HCT116 (cell line): ENCODE data around the gene SEC16B. TPM values are rescaled to one million over a fixed set of nuclear protein-coding genes. Genes with fewer than 3 reads are reported as not detected.

Experiments used
- ATAC-seq: fragments of 200-7000 bp; cut with Tn5 transposase; 2 replicates; pipeline ENCODE4 v1.9.1; 2020; ENCODE audit warnings: mild to moderate bottlenecking, moderate library complexity
- BruUV-seq: library from RNA; stranded (reverse); fragments of 400-500 nt; replicated peaks from 2 replicates; lab custom pipeline; 2021; lab: Mats Ljungman, UMichigan
- CTCF ChIA-PET: fragments of 300-600 bp; sonication (Branson Sonifier 250); formaldehyde crosslinking; loops from one replicate; lab custom pipeline; 2021; ENCODE audit warnings: antibody characterized with exemption; lab: Charles Lee
- POLR2A ChIA-PET: fragments of 300-600, 350-600 bp; sonication (Branson Sonifier 250); formaldehyde crosslinking; loops from one replicate; lab custom pipeline; 2021; ENCODE audit warnings: antibody characterized with exemption; lab: Charles Lee
- RAD21 ChIA-PET, 2 experiments: fragments of 300-600 bp; sonication (Branson Sonifier 250); formaldehyde crosslinking; loops; one replicate each; lab custom pipeline; 2023; ENCODE audit warnings: low total read pairs in 2 of 2; ENCODE audit not compliant: uncharacterized antibody in 2 of 2, unreplicated experiment in 2 of 2, low non-redundant PET in 1 of 2; lab: Charles Lee
- DNase-seq: peaks from one replicate; pipeline ENCODE4 v3.0.0-alpha.2; 2010; ENCODE audit warnings: low read depth, low spot score
- H2AFZ ChIP-seq: fragments of 200-600 bp; shearing (Covaris generic), sonication (generic); 2 replicates; pipeline ENCODE4 v1.6.1; 2017; ENCODE audit warnings: low read depth, mixed run types, mixed read lengths, antibody characterized with exemption, low read length; ENCODE audit not compliant: poor library complexity, severe bottlenecking
- H3K27ac ChIP-seq: 2 replicates; pipeline ENCODE4 v1.5.1; 2012; ENCODE audit warnings: low read depth, low read length
- H3K27me3 ChIP-seq: fragments of 200-600 bp; sonication (generic); 2 replicates; pipeline ENCODE4 v1.6.1; 2016; ENCODE audit warnings: mixed run types, low read length, mixed read lengths; ENCODE audit not compliant: insufficient read depth
- H3K36me3 ChIP-seq, 2 experiments: fragments of 200-500 bp in 1 of 2; fragments of 200-600 bp in 1 of 2; sonication (Bioruptor generic) in 1 of 2; sonication (generic) in 1 of 2; 2 replicates each; pipeline versions ENCODE4 v1.5.1 to v1.6.1; 2014 to 2016; ENCODE audit warnings: low read length in 2 of 2, inconsistent platforms in 1 of 2, mixed read lengths in 1 of 2, mixed run types in 1 of 2; ENCODE audit not compliant: insufficient read depth in 2 of 2, control insufficient read depth in 1 of 2
- H3K4me1 ChIP-seq, 2 experiments: fragments of 200-600 bp in 1 of 2; sonication (generic) in 1 of 2; 2 replicates each; pipeline versions ENCODE4 v1.5.1 to v1.6.1; 2012 to 2017; ENCODE audit warnings: low read length in 2 of 2, inconsistent platforms in 1 of 2, mild to moderate bottlenecking in 1 of 2, mixed read lengths in 1 of 2, mixed run types in 1 of 2, moderate library complexity in 1 of 2; ENCODE audit not compliant: insufficient read depth in 2 of 2, control insufficient read depth in 1 of 2
- H3K4me2 ChIP-seq: fragments of 200-600 bp; sonication (generic); 2 replicates; pipeline ENCODE4 v1.6.1; 2017; ENCODE audit warnings: mixed run types, low read length, mixed read lengths
- H3K4me3 ChIP-seq, 2 experiments: fragments of 200-600 bp in 1 of 2; sonication (generic) in 1 of 2; replicated peaks in 1 of 2; 2 replicates each; pipeline ENCODE4 v1.5.1; 2011 to 2016; ENCODE audit warnings: low read length in 2 of 2, control low read depth in 1 of 2, low read depth in 1 of 2, mild to moderate bottlenecking in 1 of 2, mixed read lengths in 1 of 2, mixed run types in 1 of 2
- H3K79me2 ChIP-seq: fragments of 200-600 bp; sonication (generic); 2 replicates; pipeline ENCODE4 v1.6.1; 2017; ENCODE audit warnings: mild to moderate bottlenecking, mixed run types, low read length, moderate library complexity, mixed read lengths; ENCODE audit not compliant: insufficient read depth
- H3K9ac ChIP-seq: fragments of 200-600 bp; sonication (generic); 2 replicates; pipeline ENCODE4 v1.6.1; 2016; ENCODE audit warnings: low read length, mixed read lengths
- H3K9me2 ChIP-seq: fragments of 200-600 bp; sonication (generic), shearing (Covaris generic); 2 replicates; pipeline ENCODE4 v1.6.1; 2017; ENCODE audit warnings: mixed run types, mild to moderate bottlenecking, moderate library complexity; ENCODE audit not compliant: insufficient read depth
- H3K9me3 ChIP-seq, 2 experiments: fragments of 200-500 bp in 1 of 2; fragments of 200-600 bp in 1 of 2; sonication (Bioruptor generic) in 1 of 2; sonication (generic) in 1 of 2; 2 replicates each; pipeline ENCODE4 v1.6.1; 2014 to 2017; ENCODE audit warnings: low read length in 2 of 2, mixed read lengths in 2 of 2, inconsistent platforms in 1 of 2, low read depth in 1 of 2, mild to moderate bottlenecking in 1 of 2, mixed run types in 1 of 2, moderate library complexity in 1 of 2; ENCODE audit not compliant: control insufficient read depth in 1 of 2, insufficient read depth in 1 of 2
- H4K20me1 ChIP-seq: fragments of 200-600 bp; sonication (generic), shearing (Covaris generic); 2 replicates; pipeline ENCODE4 v1.6.1; 2017; ENCODE audit warnings: mixed run types, mild to moderate bottlenecking, moderate library complexity; ENCODE audit not compliant: insufficient read depth
- CBX3 ChIP-seq: IDR thresholded peaks from 2 replicates; pipeline ENCODE4 v1.6.1; 2012; ENCODE audit warnings: low read depth
- CEBPB ChIP-seq: IDR thresholded peaks from 2 replicates; pipeline ENCODE4 v1.6.1; 2012; ENCODE audit warnings: low read depth
- CTCF ChIP-seq, 3 experiments: fragments of 200-600 bp in 1 of 3; sonication (generic) in 1 of 3; IDR thresholded peaks in 2 of 3; conservative IDR thresholded peaks in 1 of 3; 2 replicates each; pipeline ENCODE4 v1.5.1; 2012 to 2017; ENCODE audit warnings: low read depth in 2 of 3, low read length in 2 of 3, antibody characterized with exemption in 1 of 3, borderline replicate concordance in 1 of 3, control low read depth in 1 of 3, mild to moderate bottlenecking in 1 of 3, mixed read lengths in 1 of 3, mixed run types in 1 of 3, moderate library complexity in 1 of 3; ENCODE audit not compliant: insufficient read depth in 1 of 3
- EZH2 ChIP-seq: fragments of 200-600 bp; sonication (generic); IDR thresholded peaks from 2 replicates; pipeline ENCODE4 v1.6.1; 2017; ENCODE audit warnings: antibody characterized with exemption, mixed run types
- EZH2phosphoT487 ChIP-seq: fragments of 200-600 bp; IDR thresholded peaks from 2 replicates; pipeline ENCODE4 v1.6.1; 2018; ENCODE audit warnings: antibody characterized with exemption, borderline replicate concordance
- JUND ChIP-seq: IDR thresholded peaks from 2 replicates; pipeline ENCODE4 v1.6.1; 2012
- POLR2A ChIP-seq: IDR thresholded peaks from 2 replicates; pipeline ENCODE4 v1.7.0; 2011; ENCODE audit warnings: borderline replicate concordance; ENCODE audit not compliant: insufficient read depth, insufficient read length; ENCODE audit errors: extremely low read depth
- POLR2AphosphoS5 ChIP-seq: IDR thresholded peaks from 2 replicates; pipeline ENCODE4 v1.6.1; 2011; ENCODE audit warnings: mild to moderate bottlenecking, low read depth, low read length, moderate library complexity
- RAD21 ChIP-seq: IDR thresholded peaks from 2 replicates; pipeline ENCODE4 v1.6.1; 2012; ENCODE audit warnings: low read depth, mild to moderate bottlenecking
- SIN3A ChIP-seq: IDR thresholded peaks from 2 replicates; pipeline ENCODE4 v1.6.1; 2012; ENCODE audit warnings: low read depth
- SRF ChIP-seq: IDR thresholded peaks from 2 replicates; pipeline ENCODE4 v1.6.1; 2012; ENCODE audit warnings: low read depth
- TCF7L2 ChIP-seq: IDR thresholded peaks from 2 replicates; pipeline ENCODE4 v1.7.0; 2011; ENCODE audit warnings: borderline replicate concordance, inconsistent platforms; ENCODE audit not compliant: insufficient read depth, insufficient read length; ENCODE audit errors: extremely low read depth
- YY1 ChIP-seq: IDR thresholded peaks from 2 replicates; pipeline ENCODE4 v1.6.1; 2011; ENCODE audit warnings: low read length, low read depth, moderate library complexity, mild to moderate bottlenecking; ENCODE audit not compliant: insufficient replicate concordance; ENCODE audit errors: extremely low read depth
- ZBTB33 ChIP-seq: IDR thresholded peaks from 2 replicates; pipeline ENCODE4 v1.6.1; 2011; ENCODE audit warnings: mild to moderate bottlenecking, low read length, moderate library complexity; ENCODE audit not compliant: insufficient replicate concordance; ENCODE audit errors: extremely low read depth
- ZFX ChIP-seq: fragments of 450-650 bp; IDR thresholded peaks from 2 replicates; pipeline ENCODE4 v1.6.1; 2017
- intact Hi-C: fragments of 100-400 bp; cut with micrococcal nuclease; formaldehyde crosslinking; loops from 2 replicates; pipeline ENCODE4 v1.10.0; 2022
- total RNA-seq: library from RNA; stranded (reverse); gene quantifications from one replicate; pipeline ENCODE4 v1.2.1, GENCODE V29; 2021; ENCODE audit not compliant: unreplicated experiment

The SEC16B gene
- total RNA-seq, 1 experiment from 2014 or later, result 1.2 TPM

- H3K9me3 ChIP-seq, result no peaks in the 10 kb centered on the region
- TF ChIP-seq RAD21 (no peak), CTCF (IDR thresholded peaks at IDR 0.05 in 2 of 3, conservative IDR thresholded peaks at IDR 0.05 in 1 of 3; ENCODE audit: borderline replicate concordance in 1 of 3, insufficient read depth in 1 of 3, low read depth in 2 of 3, low read length in 2 of 3) (no peak)
- no peaks in the 10 kb centered on the region for H3K36me3 ChIP-seq
- RAD21 ChIA-PET, result no interaction called here
- H3K9me2 ChIP-seq, result no peaks in the 10 kb centered on the region
- H3K9ac ChIP-seq, result no peak overlapping the region
- BruUV-seq, result no TSS peak
- DNase-seq, result no peak
- H3K4me1 ChIP-seq, result peaks cover 0 to under 1% of the 10 kb centered on the region in 2 experiments; a peak in 1 of 4 replicates
- H3K4me3 ChIP-seq, result no peak overlapping the region
- no peak overlapping the region for H3K27ac ChIP-seq
- CTCF ChIA-PET, result no interaction called here
- H2AFZ ChIP-seq, result no peak overlapping the region
- ATAC-seq, result no peak
- H3K27me3 ChIP-seq, result peaks cover 10% of the 10 kb centered on the region; the same call in 1 of the 2 replicates
- H3K4me2 ChIP-seq, result no peak overlapping the region
- H4K20me1 ChIP-seq, result no peaks in the 10 kb centered on the region
- intact Hi-C loops, result no loop called here
- H3K79me2 ChIP-seq, result no peaks in the 10 kb centered on the region
- POLR2A ChIA-PET, result no interaction called here
These were observed 48.3 kb downstream of the SEC16B start for GRCh38 chr1:177921590-177921989.

- no peak for DNase-seq
- no TSS peak for BruUV-seq
- no peak for ATAC-seq
- H3K36me3 ChIP-seq, result no peaks in the 10 kb centered on the region
- no peak overlapping the region for H3K4me3 ChIP-seq
- no peak overlapping the region for H3K27ac ChIP-seq
- H3K79me2 ChIP-seq, result no peaks in the 10 kb centered on the region
- H3K27me3 ChIP-seq, result peaks cover 10% of the 10 kb centered on the region; the same call in 1 of the 2 replicates
- no peak overlapping the region for H3K4me2 ChIP-seq
- POLR2A ChIA-PET, result no interaction called here
- H3K9me3 ChIP-seq, result no peaks in the 10 kb centered on the region
- RAD21 ChIA-PET, result no interaction called here
- H2AFZ ChIP-seq, result no peak overlapping the region
- H4K20me1 ChIP-seq, result no peaks in the 10 kb centered on the region
- intact Hi-C loops, result no loop called here
- peaks cover 0 to 7% of the 10 kb centered on the region in 2 experiments; a peak in 2 of 4 replicates for H3K4me1 ChIP-seq
- H3K9ac ChIP-seq, result no peak overlapping the region
- CTCF ChIA-PET, result no interaction called here
- H3K9me2 ChIP-seq, result no peaks in the 10 kb centered on the region
- TF ChIP-seq CTCF (IDR thresholded peaks at IDR 0.05 in 2 of 3, conservative IDR thresholded peaks at IDR 0.05 in 1 of 3; ENCODE audit: borderline replicate concordance in 1 of 3, insufficient read depth in 1 of 3, low read depth in 2 of 3, low read length in 2 of 3) (no peak), EZH2phosphoT487 (no peak), SRF (no peak), POLR2A (no peak), JUND (no peak), TCF7L2 (no peak), POLR2AphosphoS5 (no peak), YY1 (no peak), ZBTB33 (no peak), CBX3 (no peak), CEBPB (no peak), ZFX (no peak), SIN3A (no peak), EZH2 (no peak)
These were observed 49.8 kb downstream of the SEC16B start for GRCh38 chr1:177920091-177920490.
